Vagina (tissue), 2 donors: ENCODE results near the gene IQSEC2.

ENCODE experiments used
- POLR2A ChIP-seq, 2 donors: fragments of 450-650 bp; IDR thresholded peaks; one replicate each; pipeline ENCODE4 v1.6.1; 2017; ENCODE audit warnings: antibody characterized with exemption in 2 of 2, mild to moderate bottlenecking in 2 of 2, moderate library complexity in 2 of 2
- POLR2AphosphoS5 ChIP-seq, 2 donors: sonication (generic); formaldehyde crosslinking; IDR thresholded peaks; one replicate each; pipeline ENCODE4 v1.9.0; 2017; ENCODE audit warnings: antibody characterized with exemption in 2 of 2, mild to moderate bottlenecking in 2 of 2, low read depth in 1 of 2; ENCODE audit not compliant: insufficient read depth in 1 of 2
- TF ChIP-seq, protein P1 (sequence below), 3 experiments: fragments of 450-650 bp in 2 of 3; fragments of 200-600 bp in 1 of 3; sonication (generic) in 1 of 3; IDR thresholded peaks; one replicate each; pipeline ENCODE4 v1.5.1; 2017 to 2019; ENCODE audit warnings: antibody characterized with exemption in 3 of 3, mild to moderate bottlenecking in 2 of 3, moderate library complexity in 2 of 3

DNA sequence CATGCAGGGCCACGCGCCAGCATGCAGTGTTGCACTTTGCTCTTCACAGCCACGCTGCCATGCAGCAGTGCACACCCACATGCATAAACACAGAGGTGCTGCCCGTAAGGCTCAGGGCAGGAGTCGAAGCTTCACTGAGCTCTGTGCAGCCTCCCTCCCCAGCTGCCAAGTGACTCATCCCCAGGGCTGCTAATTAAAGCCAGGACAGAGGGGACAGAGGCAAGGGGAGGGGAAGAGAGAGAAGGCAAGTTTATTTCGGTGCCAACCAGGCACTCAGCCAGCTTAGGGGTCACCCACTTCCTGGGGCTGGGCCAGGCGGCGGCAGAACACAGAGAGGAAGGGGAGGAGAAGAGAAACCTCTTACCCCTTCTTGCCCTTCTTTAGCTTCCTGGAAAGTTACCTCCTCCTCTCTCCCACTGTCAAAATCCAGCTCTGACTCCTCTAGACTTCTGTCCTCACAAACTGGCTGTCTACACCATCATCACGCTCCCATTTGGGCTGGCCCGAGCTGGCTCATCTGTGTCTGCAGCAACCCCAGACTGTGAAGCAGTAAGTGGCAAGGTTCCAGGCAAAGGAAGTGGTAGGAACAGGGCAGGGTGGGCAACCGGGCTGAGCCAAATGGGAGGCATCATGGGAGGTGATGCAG lies 6.2 kb upstream of the IQSEC2 start:
- TF ChIP-seq POLR2AphosphoS5 (IDR thresholded peaks at IDR 0.05; ENCODE audit: insufficient read depth in 1 of 2, low read depth in 1 of 2) = peak in 1 of 2 donors; percentile 50
- TF ChIP-seq, protein P1, sequence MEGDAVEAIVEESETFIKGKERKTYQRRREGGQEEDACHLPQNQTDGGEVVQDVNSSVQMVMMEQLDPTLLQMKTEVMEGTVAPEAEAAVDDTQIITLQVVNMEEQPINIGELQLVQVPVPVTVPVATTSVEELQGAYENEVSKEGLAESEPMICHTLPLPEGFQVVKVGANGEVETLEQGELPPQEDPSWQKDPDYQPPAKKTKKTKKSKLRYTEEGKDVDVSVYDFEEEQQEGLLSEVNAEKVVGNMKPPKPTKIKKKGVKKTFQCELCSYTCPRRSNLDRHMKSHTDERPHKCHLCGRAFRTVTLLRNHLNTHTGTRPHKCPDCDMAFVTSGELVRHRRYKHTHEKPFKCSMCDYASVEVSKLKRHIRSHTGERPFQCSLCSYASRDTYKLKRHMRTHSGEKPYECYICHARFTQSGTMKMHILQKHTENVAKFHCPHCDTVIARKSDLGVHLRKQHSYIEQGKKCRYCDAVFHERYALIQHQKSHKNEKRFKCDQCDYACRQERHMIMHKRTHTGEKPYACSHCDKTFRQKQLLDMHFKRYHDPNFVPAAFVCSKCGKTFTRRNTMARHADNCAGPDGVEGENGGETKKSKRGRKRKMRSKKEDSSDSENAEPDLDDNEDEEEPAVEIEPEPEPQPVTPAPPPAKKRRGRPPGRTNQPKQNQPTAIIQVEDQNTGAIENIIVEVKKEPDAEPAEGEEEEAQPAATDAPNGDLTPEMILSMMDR (IDR thresholded peaks at IDR 0.05) = no peak
- TF ChIP-seq POLR2A (IDR thresholded peaks at IDR 0.05) = no peak
